ENCODE measurements around the gene SLC9A9.

The SLC9A9 gene

DNA sequence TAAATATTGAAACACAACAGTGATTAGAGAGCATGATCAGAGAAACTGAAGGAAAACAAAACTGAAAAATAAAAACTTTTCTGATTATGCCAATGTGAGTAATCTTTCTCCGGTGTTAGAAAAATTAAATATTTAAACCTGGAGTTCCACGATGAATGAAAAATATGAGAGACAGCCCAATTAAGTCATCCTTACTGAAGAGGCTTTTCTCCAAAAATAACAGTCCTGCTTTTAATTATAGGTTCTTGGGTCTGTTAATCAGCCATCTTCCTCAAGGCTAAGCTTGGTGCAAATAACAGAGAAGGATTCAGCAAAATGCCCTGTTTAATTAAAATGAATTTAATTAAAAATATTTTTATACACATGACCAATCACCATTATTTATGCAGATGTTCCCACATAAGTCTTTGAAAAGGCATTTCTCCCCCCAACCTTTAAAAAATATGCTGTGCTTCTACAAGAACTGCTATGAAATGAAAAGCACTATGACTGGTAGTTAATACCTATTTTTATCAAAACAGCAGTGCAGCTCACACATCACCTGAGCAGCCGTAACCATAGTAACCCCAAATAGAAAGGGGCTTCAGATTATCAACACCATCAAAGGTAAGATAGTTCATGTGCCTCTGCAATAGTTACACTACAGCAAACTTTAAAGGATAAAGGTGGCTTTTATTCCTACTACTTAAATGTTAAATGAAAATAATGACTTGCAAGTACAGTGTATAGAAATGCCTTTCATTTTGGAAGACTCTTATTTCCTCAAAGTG lies 175.7 kb downstream of the SLC9A9 start:
- H3K9me3 ChIP-seq (ENCODE audit: insufficient read depth, low read length, severe bottlenecking), result no peaks in the 10 kb centered on the region
- TF ChIP-seq EZH2 (IDR thresholded peaks at IDR 0.05; ENCODE audit: borderline replicate concordance, low read depth, low read length, severe bottlenecking), result no peak
- no peak for TF ChIP-seq CTCF (IDR thresholded peaks at IDR 0.05; ENCODE audit: borderline replicate concordance, extremely low read depth, low read length, poor library complexity, severe bottlenecking)
- H3K79me2 ChIP-seq (ENCODE audit: insufficient read depth, low read length), result no peaks in the 10 kb centered on the region
- H2AFZ ChIP-seq (ENCODE audit: low read depth, low read length), result no peak overlapping the region
- H3K4me1 ChIP-seq (ENCODE audit: insufficient read depth, low read length), result peaks cover 31% of the 10 kb centered on the region
- H3K27ac ChIP-seq (ENCODE audit: low read length), result no peak overlapping the region
- H4K20me1 ChIP-seq (ENCODE audit: insufficient read depth, low read length), result no peaks in the 10 kb centered on the region
- H3K27me3 ChIP-seq (ENCODE audit: insufficient read depth, low read length, poor library complexity), result no peaks in the 10 kb centered on the region
- no peak for ATAC-seq (ENCODE audit: insufficient read depth, low read depth)
- no peak overlapping the region for H3K9ac ChIP-seq (ENCODE audit: low read depth, low read length)
- no peaks in the 10 kb centered on the region for H3K36me3 ChIP-seq (ENCODE audit: insufficient read depth, low read length)
- no peak overlapping the region for H3K4me2 ChIP-seq (ENCODE audit: insufficient read depth, low read length)
- no peak for DNase-seq
- H3K4me3 ChIP-seq (ENCODE audit: low read depth in 1 of 2, low read length in 2 of 2), result no peak overlapping the region

GRCh38 chr3:143671626-143672025 lies 176.6 kb downstream of the SLC9A9 start:
- Histone ChIP-seq H3K9ac (ENCODE audit: low read depth, low read length) (no peak overlapping the region), H3K9me3 (ENCODE audit: insufficient read depth, low read length, severe bottlenecking) (no peaks in the 10 kb centered on the region), H3K4me2 (ENCODE audit: insufficient read depth, low read length) (no peak overlapping the region), H4K20me1 (ENCODE audit: insufficient read depth, low read length) (no peaks in the 10 kb centered on the region), H3K4me3 (ENCODE audit: low read depth in 1 of 2, low read length in 2 of 2) (no peak overlapping the region), H2AFZ (ENCODE audit: low read depth, low read length) (no peak overlapping the region), H3K27me3 (ENCODE audit: insufficient read depth, low read length, poor library complexity) (no peaks in the 10 kb centered on the region), H3K36me3 (ENCODE audit: insufficient read depth, low read length) (no peaks in the 10 kb centered on the region), H3K4me1 (ENCODE audit: insufficient read depth, low read length) (peaks cover 31% of the 10 kb centered on the region), H3K27ac (ENCODE audit: low read length) (no peak overlapping the region), H3K79me2 (ENCODE audit: insufficient read depth, low read length) (no peaks in the 10 kb centered on the region)
- ATAC-seq (ENCODE audit: insufficient read depth, low read depth) (no peak), DNase-seq (no peak)
- no peak for TF ChIP-seq EZH2 (IDR thresholded peaks at IDR 0.05; ENCODE audit: borderline replicate concordance, low read depth, low read length, severe bottlenecking)
- no peak for TF ChIP-seq CTCF (IDR thresholded peaks at IDR 0.05; ENCODE audit: borderline replicate concordance, extremely low read depth, low read length, poor library complexity, severe bottlenecking)

DNA sequence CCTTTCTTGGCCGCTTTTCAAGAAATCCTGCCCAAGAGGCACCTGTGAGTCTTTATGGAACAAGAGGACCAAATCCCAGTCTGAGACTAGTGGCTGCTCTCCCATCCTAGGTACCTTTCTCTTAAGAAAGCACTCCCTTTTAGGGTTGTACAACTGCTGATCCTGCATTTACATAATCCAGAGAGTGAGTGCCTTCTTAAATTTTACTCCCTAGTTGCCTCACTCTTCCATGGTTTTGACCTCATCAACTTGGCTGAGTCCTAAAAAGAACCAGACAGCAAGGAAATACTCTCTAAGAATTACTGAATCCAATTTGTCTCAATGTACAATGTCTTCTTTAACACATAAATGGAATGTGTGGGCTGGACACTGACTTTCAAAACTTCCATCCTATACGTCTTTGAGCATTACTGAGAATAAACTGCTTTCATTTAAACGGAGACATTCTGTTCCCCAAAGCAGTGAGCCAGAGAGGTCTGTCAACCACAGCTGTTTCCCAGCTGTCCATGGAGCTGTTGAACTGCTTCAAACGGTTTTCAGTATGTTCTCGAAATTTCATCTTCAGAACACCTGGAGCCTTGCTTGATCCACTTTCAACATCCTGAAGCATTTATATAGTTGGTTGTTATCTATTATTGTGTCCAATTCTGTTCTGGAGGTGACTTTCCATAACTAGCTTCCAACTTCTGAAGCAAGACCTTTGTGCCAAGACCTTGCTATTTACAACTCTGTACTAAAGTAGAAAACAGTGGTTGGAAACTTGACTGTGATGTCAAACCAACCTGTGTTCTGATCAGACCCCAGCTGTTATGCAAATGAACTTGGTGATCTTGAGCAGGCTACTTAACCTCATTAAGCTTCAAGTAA lies 179.1 kb downstream of the SLC9A9 start:
- Histone ChIP-seq H3K79me2 (ENCODE audit: insufficient read depth, low read length) (no peaks in the 10 kb centered on the region), H3K36me3 (ENCODE audit: insufficient read depth, low read length) (no peaks in the 10 kb centered on the region), H3K4me3 (ENCODE audit: low read depth in 1 of 2, low read length in 2 of 2) (no peak overlapping the region), H4K20me1 (ENCODE audit: insufficient read depth, low read length) (no peaks in the 10 kb centered on the region), H2AFZ (ENCODE audit: low read depth, low read length) (no peak overlapping the region), H3K27me3 (ENCODE audit: insufficient read depth, low read length, poor library complexity) (no peaks in the 10 kb centered on the region), H3K9me3 (ENCODE audit: insufficient read depth, low read length, severe bottlenecking) (no peaks in the 10 kb centered on the region), H3K4me2 (ENCODE audit: insufficient read depth, low read length) (no peak overlapping the region), H3K9ac (ENCODE audit: low read depth, low read length) (no peak overlapping the region), H3K4me1 (ENCODE audit: insufficient read depth, low read length) (peaks cover 29% of the 10 kb centered on the region), H3K27ac (ENCODE audit: low read length) (peak overlapping the region; percentile 47; the same call in 1 of the 2 replicates)
- peak; percentile 37 for DNase-seq
- no peak for TF ChIP-seq EZH2 (IDR thresholded peaks at IDR 0.05; ENCODE audit: borderline replicate concordance, low read depth, low read length, severe bottlenecking)
- TF ChIP-seq CTCF (IDR thresholded peaks at IDR 0.05; ENCODE audit: borderline replicate concordance, extremely low read depth, low read length, poor library complexity, severe bottlenecking), result no peak
- ATAC-seq (ENCODE audit: insufficient read depth, low read depth), result peak; percentile 74

Measured in DND-41 (cell line).